ENCODE measurements around the gene MYL4.

Gene MYL4

GRCh38 chr17:47257651-47258339 is 48.6 kb downstream of the MYL4 start:
- Histone ChIP-seq H3K27me3 (ENCODE audit: insufficient read depth, poor library complexity, severe bottlenecking) (peaks cover 26% of the 10 kb centered on the region), H3K4me3 (replicated peaks; ENCODE audit: insufficient read depth, low read length) (no peak overlapping the region), H3K27ac (replicated peaks) (no peak overlapping the region)
- TF ChIP-seq REST (IDR thresholded peaks at IDR 0.05; ENCODE audit: insufficient replicate concordance, low read depth) (no peak), SPI1 (IDR thresholded peaks at IDR 0.05; ENCODE audit: borderline replicate concordance, low read depth) (no peak), GABPA (IDR thresholded peaks at IDR 0.05; ENCODE audit: low read depth) (no peak), CTCF (IDR thresholded peaks at IDR 0.05; ENCODE audit: insufficient read depth, low read length) (no peak), POLR2AphosphoS5 (IDR thresholded peaks at IDR 0.05; ENCODE audit: low read depth) (no peak)
- no peak for DNase-seq (ENCODE audit: low read depth in 1 of 2, low spot score in 1 of 2)

GRCh38 chr17:47262586-47262985 is 53.4 kb downstream of the MYL4 start:
- H3K4me3 ChIP-seq (replicated peaks; ENCODE audit: insufficient read depth, low read length), result no peak overlapping the region
- TF ChIP-seq SPI1 (IDR thresholded peaks at IDR 0.05; ENCODE audit: borderline replicate concordance, low read depth) (no peak), REST (IDR thresholded peaks at IDR 0.05; ENCODE audit: insufficient replicate concordance, low read depth) (no peak), CTCF (IDR thresholded peaks at IDR 0.05; ENCODE audit: insufficient read depth, low read length) (no peak), POLR2AphosphoS5 (IDR thresholded peaks at IDR 0.05; ENCODE audit: low read depth) (no peak), GABPA (IDR thresholded peaks at IDR 0.05; ENCODE audit: low read depth) (no peak)
- no peak for DNase-seq (ENCODE audit: low read depth in 1 of 2, low spot score in 1 of 2)

GRCh38 chr17:47264166-47264565 is 55.0 kb downstream of the MYL4 start:
- no peak overlapping the region for H3K27ac ChIP-seq (replicated peaks)
- DNase-seq (ENCODE audit: low read depth in 1 of 2, low spot score in 1 of 2), result no peak
- TF ChIP-seq POLR2AphosphoS5 (IDR thresholded peaks at IDR 0.05; ENCODE audit: low read depth) (no peak), CTCF (IDR thresholded peaks at IDR 0.05; ENCODE audit: insufficient read depth, low read length) (no peak)
- no peaks in the 10 kb centered on the region for H3K27me3 ChIP-seq (ENCODE audit: insufficient read depth, poor library complexity, severe bottlenecking)
- no peak overlapping the region for H3K4me3 ChIP-seq (replicated peaks; ENCODE audit: insufficient read depth, low read length)

More at GRCh38 chr17:47262586-47262985, 53.4 kb downstream of the MYL4 start:
- H3K27me3 ChIP-seq (ENCODE audit: insufficient read depth, poor library complexity, severe bottlenecking), result peaks cover 6% of the 10 kb centered on the region
- H3K27ac ChIP-seq (replicated peaks), result no peak overlapping the region

Measured in HL-60 (cell line).